Glomerular visceral epithelial cell (primary cell): ENCODE data around the gene MED6.

Experiments used
- DNase-seq: peaks from one replicate; pipeline ENCODE4 v3.0.0-alpha.2; 2016; ENCODE audit errors: extremely low spot score

The MED6 gene

GRCh38 chr14:70600382-70601157 lies at the start of gene MED6:
Gene MED6 (minus strand): TSS chr14:70600655. CDS start chr14:70600637, 18 bp downstream.
- peak; percentile 97 for DNase-seq

- DNase-seq, result no peak
These were observed 49.3 kb upstream of the MED6 start for GRCh38 chr14:70649803-70650202.

GRCh38 chr14:70648346-70648745 lies 47.9 kb upstream of the MED6 start:
- no peak for DNase-seq

GRCh38 chr14:70646705-70647104 lies 46.2 kb upstream of the MED6 start:
- no peak for DNase-seq

GRCh38 chr14:70645892-70646291 lies 45.4 kb upstream of the MED6 start:
- DNase-seq, result no peak

GRCh38 chr14:70643967-70644366 lies 43.5 kb upstream of the MED6 start:
- DNase-seq, result no peak

GRCh38 chr14:70642303-70643235 lies 42.1 kb upstream of the MED6 start:
- DNase-seq, result no peak

GRCh38 chr14:70641548-70642302 lies 41.3 kb upstream of the MED6 start, which contains the start of gene TTC9:
Gene TTC9 (plus strand): TSS chr14:70641916. CDS start chr14:70642130, 214 bp downstream.
- peak; percentile 24 for DNase-seq

GRCh38 chr14:70640938-70641547 lies 40.6 kb upstream of the MED6 start:
- DNase-seq, result peak; percentile 72

GRCh38 chr14:70638416-70638815 lies 38.0 kb upstream of the MED6 start:
- DNase-seq, result no peak

GRCh38 chr14:70635971-70636595 lies 35.6 kb upstream of the MED6 start:
- DNase-seq, result no peak

GRCh38 chr14:70631948-70632347 lies 31.5 kb upstream of the MED6 start:
- no peak for DNase-seq

- no peak for DNase-seq
These were observed 24.5 kb upstream of the MED6 start for GRCh38 chr14:70624972-70625371.

GRCh38 chr14:70622111-70622712 lies 21.8 kb upstream of the MED6 start:
- peak; percentile 66 for DNase-seq

- no peak for DNase-seq
These were observed 19.3 kb upstream of the MED6 start for GRCh38 chr14:70619708-70620107.

GRCh38 chr14:70618314-70618713 lies 17.9 kb upstream of the MED6 start:
- no peak for DNase-seq

- no peak for DNase-seq
These were observed 16.2 kb upstream of the MED6 start for GRCh38 chr14:70616646-70617045.

- peak; percentile 22 for DNase-seq
These were observed 10.8 kb upstream of the MED6 start for GRCh38 chr14:70611216-70611615.

GRCh38 chr14:70602254-70602653 lies 1.8 kb upstream of the MED6 start:
- no peak for DNase-seq

- peak; percentile 62 for DNase-seq
These were observed 707 bp upstream of the MED6 start for GRCh38 chr14:70601162-70601561.

- no peak for DNase-seq
These were observed 1.1 kb downstream of the MED6 start for GRCh38 chr14:70599345-70599744.
